ENCODE data around the gene TP53BP1. TPM values are rescaled to one million over a fixed set of nuclear protein-coding genes. Genes with fewer than 3 reads are reported as not detected.

The TP53BP1 gene
- total and polyA plus RNA-seq, 2 of the 13 experiments (the other 11 are each of a cell fraction or from before 2014, with no cell fraction given), result 17.1 to 17.4 TPM

- peak; percentile 92 for ATAC-seq
- FAIRE-seq, result peak; percentile 56
- Histone ChIP-seq H3K4me1 (ENCODE audit: insufficient read depth, low read length) (peaks cover 16% of the 10 kb centered on the region), H3K9me3 (ENCODE audit: low read length) (no peaks in the 10 kb centered on the region), H3K36me3 (replicated peaks in 1 of 2; ENCODE audit: control insufficient read depth in 1 of 2, insufficient read depth in 2 of 2, low read length in 2 of 2) (peaks cover 3 to 13% of the 10 kb centered on the region in 2 experiments; a peak in 4 of 5 replicates), H3K27ac (ENCODE audit: extremely low read length, insufficient read depth, low read length) (peak overlapping the region; percentile 51), H3K4me3 (replicated peaks in 1 of 3; ENCODE audit: insufficient read depth in 1 of 3, low read depth in 2 of 3, low read length in 3 of 3) (no peak overlapping the region), H3K79me2 (ENCODE audit: insufficient read depth, low read length) (no peaks in the 10 kb centered on the region), H4K20me1 (ENCODE audit: insufficient read depth, low read length) (no peaks in the 10 kb centered on the region), H2AFZ (ENCODE audit: low read length) (no peak overlapping the region), H3K4me2 (ENCODE audit: low read depth, low read length) (no peak overlapping the region), H3K9ac (ENCODE audit: insufficient read depth, low read depth, low read length) (no peak overlapping the region), H3K27me3 (ENCODE audit: control insufficient read depth in 1 of 2, insufficient read depth in 2 of 2, low read length in 2 of 2) (no peaks in the 10 kb centered on the region)
- no TSS peak for BruUV-seq (replicated peaks)
- ChIA-PET CTCF (ENCODE audit: low intra/inter-chr PET ratio, low total read pairs) (interaction anchor here (1.2 kb wide), 1 partner anchor 73 kb away, joined by 3 read pairs; no protein-coding TSS in a partner anchor), POLR2A (interaction anchor here (1.6 kb wide), 1 partner anchor 69 kb away, joined by 6 read pairs; no protein-coding TSS in a partner anchor)
- in situ Hi-C loops (cut with HindIII; ENCODE audit: extremely low pct_ligation_motif_present, low pct_unique_long_range_greater_than_20kb) (loop anchor here (25.0 kb wide), 1 partner anchor 322 kb away; no protein-coding TSS in a partner anchor), intact Hi-C loops (cut with micrococcal nuclease; ENCODE audit: unreplicated experiment) (loop anchor here (2.0 kb wide), 1 partner anchor 74 kb away; no protein-coding TSS in a partner anchor)
- 46% methylated on average over 4 of the region's 4 CpGs for WGBS (ENCODE audit: low lambda C conversion rate)
- peak; percentile 84 for DNase-seq (ENCODE audit: low spot score)
- TF ChIP-seq SOX5 (CRISPR knock-in tag; IDR thresholded peaks at IDR 0.05; ENCODE audit: borderline replicate concordance), result peak; percentile 28; the same call in 1 of the 2 replicates
- TF ChIP-seq NFE2L2 (IDR thresholded peaks at IDR 0.05; ENCODE audit: low read length), result peak; percentile 96
- peak; percentile 72 for TF ChIP-seq SAP130 (CRISPR knock-in tag; IDR thresholded peaks at IDR 0.05; ENCODE audit: low read depth)
- TF ChIP-seq TARDBP (CRISPR knock-in tag; IDR thresholded peaks at IDR 0.05), result peak; percentile 45; the same call in 1 of the 2 replicates
- TF ChIP-seq MAFF (IDR thresholded peaks at IDR 0.05; ENCODE audit: low read depth, low read length), result peak; percentile 85
- peak; percentile 95 for TF ChIP-seq NFE2 (CRISPR knock-in tag; IDR thresholded peaks at IDR 0.05)
- TF ChIP-seq RARA (CRISPR knock-in tag; IDR thresholded peaks at IDR 0.05), result peak; percentile 39; the same call in 1 of the 2 replicates
- TF ChIP-seq ZNF331 (CRISPR knock-in tag; IDR thresholded peaks at IDR 0.05), result peak; percentile 19; the same call in 1 of the 2 replicates
- TF ChIP-seq ATF4 (CRISPR knock-in tag; IDR thresholded peaks at IDR 0.05), result peak in 1 of 2 experiments; percentile 27; a peak in 1 of 4 replicates
- TF ChIP-seq ZBTB33 (CRISPR knock-in tag; IDR thresholded peaks at IDR 0.05), result 0 out of 2 replicates have a peak, but pooled peaks have one; percentile 7
- TF ChIP-seq THRA (CRISPR knock-in tag; IDR thresholded peaks at IDR 0.05; ENCODE audit: borderline replicate concordance), result peak; percentile 62; the same call in 1 of the 2 replicates
- no peak for TF ChIP-seq MED13 (CRISPR knock-in tag; IDR thresholded peaks at IDR 0.05)
- peak; percentile 60; the same call in 1 of the 2 replicates for TF ChIP-seq GATAD2A (CRISPR knock-in tag; IDR thresholded peaks at IDR 0.05)
- 0 out of 2 replicates have a peak, but pooled peaks have one; percentile 18 for TF ChIP-seq HOMEZ (CRISPR knock-in tag; IDR thresholded peaks at IDR 0.05; ENCODE audit: low read depth)
- TF ChIP-seq CEBPB (IDR thresholded peaks at IDR 0.05; ENCODE audit: borderline replicate concordance, low read depth, low read length), result peak; percentile 80; the same call in 1 of the 2 replicates
- 0 out of 2 replicates have a peak, but pooled peaks have one; percentile 30 for TF ChIP-seq NR2F6 (IDR thresholded peaks at IDR 0.05)
- TF ChIP-seq NR2F6 (CRISPR knock-in tag; IDR thresholded peaks at IDR 0.05), result 0 out of 2 replicates have a peak, but pooled peaks have one; percentile 48
- TF ChIP-seq SMC3 (IDR thresholded peaks at IDR 0.05; ENCODE audit: low read length), result peak; percentile 65; the same call in 1 of the 2 replicates
- no peak for TF ChIP-seq PAF1 (CRISPR knock-in tag; IDR thresholded peaks at IDR 0.05)
- TF ChIP-seq MAFK (conservative IDR thresholded peaks at IDR 0.05 in 1 of 2, IDR thresholded peaks at IDR 0.05 in 1 of 2; ENCODE audit: low read length in 2 of 2), result peak; percentile 79 to 90
- no peak for TF ChIP-seq KLF9 (CRISPR knock-in tag; IDR thresholded peaks at IDR 0.05; ENCODE audit: low read depth)
Observed at GRCh38 chr15:43440721-43441281, 52.2 kb downstream of the TP53BP1 start.

All from HepG2 (cell line).